Stimulated activated naive CD8-positive, alpha-beta T cell treated with anti-CD3 and anti-CD28 coated beads, Interleukin-15, Interleukin-2, amounts not matched to agents 100 ng/mL and 50 ng/mL, for 24 hours (primary cell): ENCODE measurements around the gene HMGA1.

Experiments
- H3K27ac Mint-ChIP-seq: one replicate; pipeline ENCODE4 v1.8.0; 2021; ENCODE audit warnings: mild to moderate bottlenecking, mixed read lengths
- H3K27me3 Mint-ChIP-seq: one replicate; pipeline ENCODE4 v1.8.0; 2021; ENCODE audit warnings: mixed read lengths
- H3K36me3 Mint-ChIP-seq: one replicate; pipeline ENCODE4 v1.8.0; 2021; ENCODE audit warnings: low read depth, mixed read lengths
- H3K4me1 Mint-ChIP-seq: one replicate; pipeline ENCODE4 v1.8.0; 2021; ENCODE audit warnings: low read depth, mixed read lengths
- H3K4me3 Mint-ChIP-seq: one replicate; pipeline ENCODE4 v1.8.0; 2021; ENCODE audit warnings: mild to moderate bottlenecking, mixed read lengths
- H3K9me3 Mint-ChIP-seq: one replicate; pipeline ENCODE4 v1.8.0; 2021; ENCODE audit warnings: mixed read lengths

HMGA1 gene

DNA sequence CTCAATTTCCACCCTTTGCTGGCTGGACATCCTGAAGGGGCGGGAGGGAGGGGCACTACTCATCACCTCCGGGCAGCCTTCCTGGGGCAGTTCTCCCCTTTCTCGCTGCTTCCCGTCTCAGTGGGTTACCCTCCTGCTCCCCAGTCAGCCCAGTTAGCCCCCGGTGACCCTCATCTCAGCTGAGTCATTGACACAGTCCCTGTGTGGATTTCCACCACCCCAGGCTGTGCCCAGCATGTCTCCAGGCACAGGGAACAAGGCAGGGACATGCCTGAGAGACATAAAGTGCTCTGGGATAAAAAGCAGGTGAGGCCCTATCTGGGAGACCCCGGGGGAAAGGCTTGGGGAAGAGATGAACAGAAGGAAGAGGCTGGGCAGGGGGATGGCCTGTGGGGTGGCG lies 29.9 kb upstream of the HMGA1 start:
- Mint-ChIP-seq H3K27ac (peak overlapping the region; percentile 33), H3K4me1 (peaks cover 37% of the 10 kb centered on the region), H3K4me3 (no peak overlapping the region), H3K36me3 (no peaks in the 10 kb centered on the region), H3K9me3 (no peaks in the 10 kb centered on the region), H3K27me3 (no peaks in the 10 kb centered on the region)

DNA sequence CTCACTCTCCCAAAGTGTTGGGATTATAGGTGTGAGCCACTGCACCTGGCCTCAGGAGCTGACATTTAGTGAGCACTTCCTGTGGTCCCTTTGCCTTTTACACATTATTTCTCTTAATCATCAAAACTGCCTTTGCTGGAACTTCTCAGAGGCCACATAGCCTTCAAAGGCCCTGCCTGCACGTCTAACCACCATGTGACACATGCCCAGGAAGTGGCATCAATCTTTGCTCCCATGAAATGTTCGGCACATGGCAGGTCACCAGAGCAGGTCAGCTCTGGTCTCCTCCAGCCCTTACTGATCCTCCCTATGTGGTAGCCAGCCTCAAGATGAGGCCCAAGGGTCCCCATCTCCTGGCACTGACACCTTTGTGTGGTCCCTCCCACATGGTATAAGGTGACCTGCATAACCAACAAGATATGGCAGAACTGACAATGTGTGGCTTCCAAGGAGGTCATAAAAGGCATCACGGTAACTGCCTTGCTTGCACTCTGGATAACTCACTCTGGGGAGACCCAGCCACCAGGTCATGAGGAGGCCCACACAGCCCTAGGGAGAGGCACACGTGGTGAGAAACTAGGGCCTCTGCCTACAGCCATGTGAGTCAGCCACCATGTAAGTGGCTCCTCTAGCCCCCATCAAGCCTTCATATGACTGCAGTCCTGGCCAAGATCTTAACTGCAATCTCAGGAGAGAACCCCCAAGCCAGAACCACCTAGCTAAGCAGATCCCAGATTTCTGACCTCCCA lies 28.8 kb upstream of the HMGA1 start:
- Mint-ChIP-seq H3K27ac (peak overlapping the region; percentile 91), H3K4me3 (peak overlapping the region; percentile 42), H3K9me3 (no peaks in the 10 kb centered on the region), H3K36me3 (no peaks in the 10 kb centered on the region), H3K4me1 (peaks cover 37% of the 10 kb centered on the region), H3K27me3 (no peaks in the 10 kb centered on the region)

DNA sequence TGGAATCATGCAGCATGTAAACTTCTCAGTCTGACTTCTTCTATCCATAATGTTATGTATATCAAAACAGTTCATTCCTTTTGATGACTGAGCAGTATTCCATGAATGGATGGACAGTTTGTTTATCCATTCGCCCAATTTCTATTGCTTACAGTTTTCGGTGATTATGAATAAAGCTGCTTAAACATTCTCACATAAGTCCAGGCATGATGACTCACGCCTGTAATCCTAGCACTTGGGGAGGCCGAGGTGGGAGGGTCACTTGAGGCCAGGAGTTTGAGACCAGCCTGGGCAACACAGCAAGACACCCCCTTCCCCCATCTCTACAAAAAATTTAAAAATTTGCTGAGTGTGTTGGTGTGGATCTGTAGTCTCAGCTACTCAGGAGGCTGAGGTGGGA lies 22.9 kb upstream of the HMGA1 start:
- Mint-ChIP-seq H3K4me3 (no peak overlapping the region), H3K4me1 (peaks cover under 1% of the 10 kb centered on the region), H3K27me3 (no peaks in the 10 kb centered on the region), H3K9me3 (no peaks in the 10 kb centered on the region), H3K36me3 (no peaks in the 10 kb centered on the region), H3K27ac (no peak overlapping the region)

DNA sequence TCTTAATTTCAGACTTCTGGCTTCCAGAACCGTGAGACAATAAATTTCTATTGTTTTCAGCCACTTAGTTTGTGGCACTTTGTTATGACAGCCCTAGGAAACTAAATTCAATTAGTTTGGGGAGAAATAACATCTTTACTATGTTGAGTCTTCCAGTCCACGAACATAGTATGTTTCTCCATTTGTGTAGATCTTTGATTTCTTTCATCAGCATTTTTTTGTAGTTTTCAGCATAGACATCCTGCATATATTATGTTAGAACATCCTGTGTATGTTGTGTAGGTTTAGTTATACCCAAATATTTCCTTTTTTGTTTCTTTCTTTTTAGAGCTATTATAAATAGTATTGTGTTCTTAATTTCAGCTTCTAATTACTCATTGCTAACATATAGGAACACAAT lies 18.0 kb upstream of the HMGA1 start:
- Mint-ChIP-seq H3K4me1 (peaks cover 19% of the 10 kb centered on the region), H3K27ac (no peak overlapping the region), H3K4me3 (no peak overlapping the region), H3K27me3 (no peaks in the 10 kb centered on the region), H3K36me3 (no peaks in the 10 kb centered on the region), H3K9me3 (no peaks in the 10 kb centered on the region)

DNA sequence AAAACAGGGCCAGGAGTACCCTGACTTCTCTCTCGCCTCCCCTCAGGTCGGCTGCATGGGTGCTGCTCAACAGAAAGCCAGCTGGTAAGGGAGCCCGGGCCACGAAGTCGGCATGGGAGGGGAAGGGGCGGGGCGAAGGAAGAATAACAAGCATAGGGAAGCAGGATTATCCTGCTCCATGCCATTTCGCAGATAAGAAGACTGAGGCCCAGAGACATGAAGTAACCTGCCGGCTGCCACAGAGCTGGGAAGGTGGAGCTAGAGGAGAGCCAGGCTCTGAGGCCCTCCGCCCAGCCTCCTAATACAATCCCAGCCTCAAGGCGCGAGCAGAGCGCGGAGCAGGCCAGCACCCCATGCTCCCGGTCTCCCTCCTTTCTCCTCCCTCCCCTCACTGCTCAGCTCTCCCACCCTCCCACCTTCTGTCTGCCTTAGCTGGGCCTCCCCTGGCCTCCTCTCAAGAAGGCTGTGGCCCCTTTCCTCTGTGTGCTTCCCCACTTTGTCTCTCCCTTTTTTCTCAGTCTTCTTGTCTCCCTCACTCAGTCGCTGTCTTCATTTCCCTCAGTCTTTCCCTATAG lies 13.2 kb upstream of the HMGA1 start:
- peak overlapping the region; percentile 67 for H3K4me3 Mint-ChIP-seq
- H3K4me1 Mint-ChIP-seq = peaks cover 44% of the 10 kb centered on the region
- no peaks in the 10 kb centered on the region for H3K9me3 Mint-ChIP-seq
- H3K27ac Mint-ChIP-seq = peak overlapping the region; percentile 97
- no peaks in the 10 kb centered on the region for H3K27me3 Mint-ChIP-seq
- H3K36me3 Mint-ChIP-seq = no peaks in the 10 kb centered on the region

DNA sequence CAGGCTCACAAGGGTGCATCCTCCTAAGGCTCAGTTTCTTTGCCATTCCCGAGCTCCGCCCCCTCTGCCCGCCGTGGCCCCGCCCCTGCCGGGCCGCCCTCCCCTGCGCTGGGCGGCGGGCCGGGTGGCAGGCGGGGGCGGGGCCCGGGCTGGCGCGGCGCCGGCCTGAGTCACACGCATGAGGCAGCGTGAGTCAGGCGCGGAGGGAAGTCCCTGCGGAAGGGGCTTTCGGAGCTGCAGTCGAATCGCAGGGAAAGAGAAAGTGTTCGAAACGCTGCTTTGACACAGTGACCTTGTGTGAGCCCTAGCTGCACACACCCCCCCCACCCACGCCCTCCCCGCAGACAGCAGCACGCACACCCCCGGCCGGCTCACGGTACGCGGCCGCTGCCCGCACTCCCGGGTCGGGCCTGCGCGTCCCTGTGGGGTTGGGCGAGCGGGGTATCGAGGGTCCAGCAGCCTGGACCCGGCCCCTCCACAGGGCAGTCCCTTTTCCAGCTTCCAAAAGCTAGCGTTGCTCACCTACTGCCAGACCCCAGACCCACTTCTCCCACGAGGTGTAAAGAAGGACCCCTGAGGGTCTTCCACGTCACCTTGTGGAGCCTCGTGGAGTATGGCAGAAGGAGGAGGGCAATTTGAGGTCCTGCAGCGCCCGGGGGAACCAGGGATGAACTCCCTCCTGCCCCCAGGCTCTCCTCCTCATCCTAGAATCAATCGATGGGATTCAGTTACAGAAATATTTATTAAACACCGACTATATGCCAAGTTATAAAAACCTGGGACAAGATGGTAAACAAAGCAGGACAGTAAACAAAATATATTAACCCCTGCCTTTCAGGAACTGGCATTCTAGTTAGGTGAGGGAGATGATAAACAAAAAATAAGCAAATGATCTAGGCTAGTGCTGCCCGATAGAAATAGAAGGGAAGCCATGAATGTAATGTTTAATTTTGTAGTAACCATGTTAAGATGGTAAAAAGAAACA lies 12.4 kb upstream of the HMGA1 start:
- Mint-ChIP-seq H3K36me3 (no peaks in the 10 kb centered on the region), H3K4me3 (peak overlapping the region; percentile 67), H3K27ac (peak overlapping the region; percentile 97), H3K27me3 (no peaks in the 10 kb centered on the region), H3K4me1 (peaks cover 48% of the 10 kb centered on the region), H3K9me3 (no peaks in the 10 kb centered on the region)

DNA sequence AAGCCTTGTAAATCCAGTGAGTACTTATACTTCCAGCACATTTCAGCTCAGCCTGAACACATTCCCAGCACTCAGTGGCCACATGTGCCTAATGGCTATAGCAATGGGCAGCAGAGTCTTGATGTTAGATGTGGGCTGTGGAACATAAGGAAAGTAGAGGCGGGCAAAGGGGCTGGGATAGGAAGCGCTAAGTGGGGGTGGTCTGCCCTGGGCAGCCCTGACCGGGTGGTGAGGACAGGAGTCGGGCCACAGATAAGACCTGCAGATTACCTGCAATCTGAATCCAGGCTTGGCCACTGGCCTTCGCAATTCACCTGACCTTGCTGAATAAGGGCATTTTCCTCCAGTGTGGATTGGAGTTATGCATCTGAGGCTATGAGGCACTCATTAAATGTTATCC lies 11.1 kb upstream of the HMGA1 start:
- no peak overlapping the region for H3K4me3 Mint-ChIP-seq
- H3K9me3 Mint-ChIP-seq = no peaks in the 10 kb centered on the region
- H3K4me1 Mint-ChIP-seq = peaks cover 44% of the 10 kb centered on the region
- H3K27me3 Mint-ChIP-seq = no peaks in the 10 kb centered on the region
- no peaks in the 10 kb centered on the region for H3K36me3 Mint-ChIP-seq
- no peak overlapping the region for H3K27ac Mint-ChIP-seq

DNA sequence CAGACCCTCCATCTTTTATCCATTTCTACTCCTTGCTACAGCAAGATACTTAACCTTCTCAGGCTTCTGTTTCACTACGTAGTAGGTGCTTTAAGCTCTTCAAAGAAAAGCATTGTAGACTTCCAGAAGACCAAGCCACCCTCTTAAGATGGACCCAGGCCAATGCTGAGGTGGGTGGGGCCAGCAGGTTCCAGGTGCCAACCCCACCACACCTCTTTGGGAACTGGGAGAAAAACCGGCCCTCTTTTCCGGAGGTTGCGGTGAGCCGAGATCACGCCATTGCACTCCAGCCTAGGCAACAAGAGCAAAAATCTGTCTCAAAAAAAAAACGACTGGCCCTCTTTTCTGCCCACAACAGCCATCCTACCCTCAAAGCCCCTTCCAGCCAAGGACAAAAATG lies 10.6 kb upstream of the HMGA1 start:
- H3K27me3 Mint-ChIP-seq = no peaks in the 10 kb centered on the region
- peaks cover 44% of the 10 kb centered on the region for H3K4me1 Mint-ChIP-seq
- no peak overlapping the region for H3K27ac Mint-ChIP-seq
- no peak overlapping the region for H3K4me3 Mint-ChIP-seq
- H3K36me3 Mint-ChIP-seq = no peaks in the 10 kb centered on the region
- no peaks in the 10 kb centered on the region for H3K9me3 Mint-ChIP-seq

DNA sequence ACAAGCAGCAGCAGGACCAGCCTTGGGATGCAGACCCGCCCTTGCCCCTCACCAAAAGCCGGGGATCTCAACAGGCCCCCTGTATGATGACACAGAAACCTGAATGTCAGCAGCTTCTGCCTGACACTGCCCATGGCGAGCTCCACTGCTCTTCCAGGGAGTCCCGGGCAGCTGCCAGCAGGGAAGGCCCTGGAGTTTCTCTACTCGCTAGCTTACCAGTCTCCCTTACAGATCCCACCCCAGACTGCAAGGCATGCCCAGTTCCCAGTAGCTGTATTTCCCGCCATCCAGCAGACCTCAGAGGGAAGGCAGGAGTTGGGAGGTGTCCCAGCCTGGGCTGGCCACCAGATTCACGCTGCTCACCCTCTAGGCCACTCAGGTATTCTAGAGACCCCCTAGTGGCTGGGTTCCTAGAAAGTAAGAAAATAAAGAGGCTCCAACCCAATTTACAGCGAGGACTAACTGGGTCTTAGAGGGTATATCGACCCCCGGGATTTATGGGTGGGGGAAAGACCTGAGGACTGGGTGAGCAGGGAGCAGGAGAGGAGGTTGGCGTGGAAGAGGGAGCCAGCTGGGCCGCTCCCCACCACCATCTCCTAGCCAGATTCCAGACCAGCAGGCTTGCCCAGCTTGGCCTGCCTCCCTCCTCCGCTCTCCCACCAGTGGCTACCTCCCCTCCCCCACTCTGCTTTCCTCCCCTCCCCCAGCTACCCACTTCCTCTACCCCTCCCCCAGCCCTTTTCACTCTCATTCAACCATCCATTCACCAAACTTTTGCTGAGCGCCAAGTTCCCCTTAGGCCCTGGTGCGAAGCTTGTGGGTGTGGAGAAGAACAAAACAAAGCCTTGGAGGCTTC lies 9.7 kb upstream of the HMGA1 start:
- Mint-ChIP-seq H3K27me3 (no peaks in the 10 kb centered on the region), H3K27ac (peak overlapping the region; percentile 14), H3K4me3 (no peak overlapping the region)

DNA sequence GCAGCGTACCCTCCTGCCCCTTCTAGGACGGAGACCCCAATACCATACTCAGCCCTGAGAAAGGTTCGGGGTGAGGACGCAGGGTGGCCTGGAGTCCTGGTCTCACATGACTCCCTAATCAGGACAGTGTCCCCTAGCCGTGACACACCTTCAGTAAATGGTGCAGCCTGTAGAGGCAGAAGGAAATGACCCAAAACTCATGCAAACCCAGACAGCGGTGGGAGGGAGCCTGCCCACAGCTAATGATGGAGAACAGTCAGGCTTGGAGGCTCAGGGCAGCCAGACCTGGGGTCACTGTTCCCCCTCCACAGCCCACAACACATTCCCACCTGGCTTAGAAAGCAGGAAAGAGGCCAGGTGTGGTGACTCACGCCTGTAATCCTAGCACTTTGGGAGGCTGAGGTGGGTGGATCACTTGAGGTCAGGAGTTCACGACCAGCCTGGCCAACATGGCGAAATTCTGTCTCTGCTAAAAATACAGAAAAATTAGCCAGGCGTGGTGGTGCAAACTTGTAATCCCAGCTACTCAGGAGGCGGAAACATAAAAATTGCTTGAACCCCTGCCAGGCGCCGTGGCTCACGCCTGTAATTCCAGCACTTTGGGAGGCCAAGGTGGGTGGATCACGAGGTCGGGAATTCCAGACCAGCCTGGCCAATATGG lies 8.8 kb upstream of the HMGA1 start:
- H3K4me3 Mint-ChIP-seq = no peak overlapping the region
- H3K9me3 Mint-ChIP-seq = no peaks in the 10 kb centered on the region
- no peaks in the 10 kb centered on the region for H3K36me3 Mint-ChIP-seq
- H3K27ac Mint-ChIP-seq = peak overlapping the region; percentile 31
- H3K27me3 Mint-ChIP-seq = no peaks in the 10 kb centered on the region
- peaks cover 42% of the 10 kb centered on the region for H3K4me1 Mint-ChIP-seq

More for the DNA sequence above, 9.7 kb upstream of the HMGA1 start:
- peaks cover 44% of the 10 kb centered on the region for H3K4me1 Mint-ChIP-seq
- H3K36me3 Mint-ChIP-seq = no peaks in the 10 kb centered on the region
- H3K9me3 Mint-ChIP-seq = no peaks in the 10 kb centered on the region

DNA sequence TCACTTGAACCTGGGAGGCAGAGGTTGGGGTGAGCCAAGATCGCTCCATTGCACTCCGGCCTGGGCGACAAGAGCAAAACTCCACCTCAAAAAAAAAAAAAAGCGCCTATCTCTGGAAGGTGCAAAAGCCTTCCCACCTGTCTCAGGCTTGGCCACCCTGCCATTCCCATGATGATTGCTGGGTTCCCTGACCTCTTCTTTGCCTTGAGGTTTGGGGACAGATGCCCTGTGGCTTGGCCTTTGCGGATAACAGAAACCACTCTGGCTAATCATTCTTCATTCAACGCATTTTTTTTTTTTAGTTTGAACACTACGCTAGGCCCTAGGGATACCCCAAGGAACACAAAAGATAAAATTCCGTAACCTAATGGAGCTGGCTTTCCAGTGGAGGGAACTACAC lies 6.8 kb upstream of the HMGA1 start:
- H3K9me3 Mint-ChIP-seq = no peaks in the 10 kb centered on the region
- H3K27me3 Mint-ChIP-seq = no peaks in the 10 kb centered on the region
- H3K4me3 Mint-ChIP-seq = no peak overlapping the region
- no peak overlapping the region for H3K27ac Mint-ChIP-seq
- H3K36me3 Mint-ChIP-seq = no peaks in the 10 kb centered on the region
- peaks cover 34% of the 10 kb centered on the region for H3K4me1 Mint-ChIP-seq

DNA sequence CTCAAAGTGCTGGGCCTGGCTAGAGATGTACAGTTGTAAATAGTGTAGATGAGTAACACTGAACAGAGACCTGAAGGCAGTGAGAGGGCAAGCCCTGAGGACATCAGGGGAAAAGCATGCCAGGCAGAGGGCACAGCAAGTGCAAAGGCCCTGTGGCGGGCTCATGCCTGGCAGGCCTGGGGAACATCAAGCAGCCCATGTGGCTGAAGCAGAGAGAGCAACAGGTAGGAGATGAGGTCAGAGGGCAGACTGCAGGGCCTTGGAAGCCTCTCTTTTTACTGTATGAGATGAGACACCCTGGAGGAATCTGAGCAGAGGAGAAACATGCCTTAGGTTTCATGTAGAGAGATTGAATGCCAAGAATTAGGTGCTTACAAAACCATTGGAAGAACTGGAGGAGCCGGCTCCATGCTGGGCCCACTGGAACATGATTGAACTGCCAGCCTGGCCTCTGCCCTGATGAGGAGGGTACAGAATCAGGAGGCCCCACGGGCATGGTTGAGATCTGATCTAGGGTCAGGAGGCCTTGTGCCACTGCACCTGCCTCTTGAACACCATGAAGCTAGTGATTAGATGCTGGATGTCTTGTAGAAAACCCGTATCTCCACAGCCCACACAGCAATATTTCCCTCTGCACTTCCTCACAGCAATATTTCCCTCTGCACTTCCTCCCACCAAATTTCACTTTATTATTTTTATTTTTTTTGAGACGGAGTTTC lies 5.9 kb upstream of the HMGA1 start:
- Mint-ChIP-seq H3K4me3 (no peak overlapping the region), H3K4me1 (peaks cover 32% of the 10 kb centered on the region), H3K36me3 (no peaks in the 10 kb centered on the region), H3K27ac (no peak overlapping the region), H3K9me3 (no peaks in the 10 kb centered on the region), H3K27me3 (no peaks in the 10 kb centered on the region)

DNA sequence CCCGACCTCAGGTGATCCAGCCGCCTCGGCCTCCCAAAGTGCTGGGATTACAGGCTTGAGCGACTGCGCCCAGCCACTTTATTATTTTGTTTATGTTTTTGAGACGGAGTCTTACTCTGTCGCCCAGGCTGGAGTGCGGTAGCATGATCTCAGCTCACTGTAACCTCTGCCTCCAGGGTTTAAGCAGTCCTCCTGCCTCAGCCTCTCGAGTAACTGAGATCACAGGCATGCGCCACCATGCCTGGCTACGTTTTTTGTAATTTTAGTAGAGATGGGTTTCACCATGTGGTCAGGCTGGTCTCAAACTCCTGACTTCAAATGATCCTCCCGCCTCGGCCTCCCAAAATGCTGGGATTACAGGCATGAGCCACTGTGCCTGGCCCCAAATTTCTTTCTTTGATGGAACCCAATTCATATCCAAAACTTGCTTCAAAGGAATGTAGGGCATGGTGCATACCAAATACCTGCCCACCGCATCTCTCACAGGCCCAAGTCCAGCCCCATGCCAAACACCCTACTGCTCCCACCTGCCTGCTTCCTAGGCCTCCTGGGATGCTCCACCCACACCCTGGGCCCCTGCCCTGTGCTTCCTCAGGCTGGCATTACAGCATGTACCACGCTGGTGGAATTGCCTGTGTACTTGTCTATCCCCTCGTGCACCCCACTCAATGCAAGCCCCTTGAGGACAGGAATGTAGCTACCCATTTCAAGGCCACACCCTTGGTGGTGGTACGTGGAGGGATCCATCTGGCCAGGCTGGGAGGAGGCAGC lies 4.9 kb upstream of the HMGA1 start:
- Mint-ChIP-seq H3K9me3 (no peaks in the 10 kb centered on the region), H3K27ac (no peak overlapping the region), H3K4me1 (peaks cover 35% of the 10 kb centered on the region), H3K27me3 (no peaks in the 10 kb centered on the region), H3K4me3 (no peak overlapping the region), H3K36me3 (no peaks in the 10 kb centered on the region)
